NCI-H345 treated with DMSO at 0.1 percent for 48 hours (cell line): Measurements from ENCODE around the gene SLC9A5.

Source experiments
- DNase-seq: peaks from one replicate; lab custom pipeline; 2025; ENCODE audit not compliant: unreplicated experiment; lab: John Stamatoyannopoulos, UW

The SLC9A5 gene

DNA sequence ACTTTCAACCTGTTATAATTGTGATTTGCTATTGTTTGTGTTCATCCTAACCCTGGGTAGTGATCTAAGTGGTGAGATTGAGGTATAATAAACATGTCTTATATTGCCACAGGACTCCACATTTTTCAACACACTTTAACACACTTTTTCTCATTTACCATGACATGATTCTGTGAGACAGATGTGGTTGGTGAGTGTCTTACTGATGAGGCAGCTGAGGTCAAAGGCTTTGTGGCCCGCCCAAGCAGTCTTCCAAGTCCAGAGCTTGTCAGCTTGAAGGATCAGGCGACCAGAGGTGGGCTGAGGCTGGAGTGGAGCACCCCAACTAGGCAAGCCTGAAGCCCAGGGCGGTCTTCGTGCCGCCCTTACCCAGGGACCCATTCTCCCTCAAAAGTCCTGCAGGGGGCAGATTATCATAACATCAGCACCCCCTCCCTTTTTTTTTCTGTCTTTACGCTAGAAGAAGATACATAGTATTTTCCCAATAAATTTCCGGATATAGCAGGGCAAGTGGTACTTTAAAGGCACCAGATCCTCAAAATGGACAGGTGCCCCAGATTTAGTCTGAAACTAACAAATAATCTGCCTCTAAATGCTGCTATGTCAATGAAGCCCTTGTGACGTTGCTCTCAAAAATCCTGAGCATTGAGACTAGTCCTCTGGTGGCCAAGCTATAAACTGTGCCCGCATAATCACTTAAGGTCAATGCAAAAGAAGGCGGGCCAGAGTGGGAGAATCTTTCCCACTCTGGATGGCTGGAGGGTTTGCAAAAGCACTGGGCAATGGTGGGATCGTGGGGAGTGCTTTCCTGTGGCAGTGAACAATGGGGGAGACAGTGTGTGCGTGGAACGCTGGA is 56.7 kb downstream of the SLC9A5 start:
- DNase-seq, result no peak

DNA sequence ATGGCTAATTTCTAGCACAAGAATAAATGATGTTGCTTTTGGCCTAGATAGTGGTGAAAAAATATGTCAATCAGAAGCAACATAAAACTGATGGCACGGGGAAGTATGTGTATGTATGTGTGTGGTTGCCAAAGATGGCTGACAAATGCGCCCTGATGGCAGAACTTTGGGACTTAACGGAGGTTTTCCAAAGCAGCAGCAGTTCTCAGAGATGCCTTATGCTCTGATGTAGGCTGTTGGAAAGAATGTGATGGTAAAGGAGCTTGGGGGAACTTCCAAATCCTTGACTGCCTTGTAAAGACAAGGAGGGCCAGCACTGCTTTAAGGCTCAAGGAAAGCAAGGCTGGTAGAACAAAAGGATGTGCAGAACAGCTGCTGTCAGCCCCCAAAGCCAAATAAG is 61.8 kb downstream of the SLC9A5 start:
- DNase-seq, result no peak

DNA sequence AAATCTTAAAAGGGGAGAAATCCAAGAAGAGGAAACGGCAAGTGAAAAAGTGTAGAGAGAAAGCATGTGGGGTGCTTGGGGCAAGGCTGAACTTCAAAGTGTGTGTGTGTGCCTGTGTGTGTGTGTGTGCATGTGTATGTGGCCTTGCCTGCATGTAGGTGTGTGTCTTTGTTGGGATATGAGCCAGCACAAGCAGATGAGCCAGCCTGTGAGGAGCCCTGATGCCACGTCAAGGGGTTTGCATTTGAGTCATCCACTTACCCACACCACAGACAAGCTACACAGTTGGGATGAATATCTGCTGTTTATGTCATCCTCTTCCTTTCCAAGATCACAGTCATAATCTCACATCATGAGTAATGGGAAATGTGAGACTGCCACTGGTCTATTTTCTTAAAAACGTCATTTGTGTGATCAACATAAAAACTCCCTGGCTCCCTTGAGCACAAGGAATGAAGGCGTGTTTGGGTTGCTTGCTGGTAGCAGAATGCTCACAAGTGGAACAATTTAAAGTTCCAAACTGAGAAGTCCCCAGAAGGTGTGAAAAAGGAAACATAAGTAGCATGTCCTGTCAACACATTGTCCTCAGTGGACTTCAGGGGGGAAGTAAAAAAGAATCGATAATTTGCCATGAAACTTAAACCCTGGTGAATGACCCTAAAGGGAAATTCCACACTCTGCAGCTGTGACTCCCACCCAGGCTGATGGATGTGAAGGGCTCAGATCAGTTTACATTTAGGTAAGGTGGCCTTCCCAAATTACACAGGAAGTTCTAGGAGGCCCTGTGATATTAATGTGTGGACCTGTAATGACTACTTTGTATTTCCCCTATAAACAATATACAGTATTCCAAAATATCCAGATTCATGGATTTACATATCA is 63.1 kb downstream of the SLC9A5 start:
- DNase-seq, result no peak

DNA sequence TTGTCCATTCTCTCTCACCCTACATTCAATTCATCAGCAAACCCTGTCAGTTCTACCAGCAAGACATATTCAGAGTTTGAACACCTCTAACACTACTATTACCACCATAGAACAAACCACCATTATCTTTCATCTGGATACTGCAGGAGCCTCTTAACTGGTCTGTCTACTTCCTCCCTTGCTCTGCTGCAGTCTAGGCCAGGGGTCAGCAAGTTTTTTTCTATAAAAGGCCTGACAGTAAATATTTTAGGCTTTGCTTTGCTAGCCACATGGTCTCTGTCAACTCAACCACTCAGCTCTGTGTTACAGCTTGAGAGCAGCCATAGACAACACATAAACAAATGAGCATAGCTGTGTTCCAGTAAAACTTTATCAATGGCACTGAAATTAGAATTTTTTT is 63.9 kb downstream of the SLC9A5 start:
- DNase-seq, result no peak

DNA sequence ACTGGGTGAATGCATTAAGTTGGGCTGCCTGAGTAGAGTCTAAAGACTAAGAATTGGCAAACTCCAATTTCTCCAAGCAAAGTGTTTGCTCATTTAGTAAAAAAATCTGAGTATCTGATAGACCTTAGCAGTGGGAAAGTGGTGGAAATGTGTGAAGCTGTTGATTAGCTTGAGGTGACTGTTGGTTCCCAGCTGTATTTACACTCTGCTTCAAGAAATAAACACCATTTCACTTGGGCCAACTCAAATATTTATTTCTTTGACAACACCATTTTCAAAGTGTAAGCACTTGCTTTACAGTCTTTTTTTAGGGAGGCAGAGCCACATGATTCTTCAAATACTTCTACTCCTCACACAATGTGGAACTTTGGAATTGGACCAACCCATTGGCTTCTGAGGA is 69.1 kb downstream of the SLC9A5 start:
- no peak for DNase-seq
